Measurements from ENCODE around the gene DMPK. TPM values are rescaled to one million over a fixed set of nuclear protein-coding genes. Genes with fewer than 3 reads are reported as not detected.

The DMPK gene
- total RNA-seq, 1 donor from 2014 or later: 42.6 TPM

DNA sequence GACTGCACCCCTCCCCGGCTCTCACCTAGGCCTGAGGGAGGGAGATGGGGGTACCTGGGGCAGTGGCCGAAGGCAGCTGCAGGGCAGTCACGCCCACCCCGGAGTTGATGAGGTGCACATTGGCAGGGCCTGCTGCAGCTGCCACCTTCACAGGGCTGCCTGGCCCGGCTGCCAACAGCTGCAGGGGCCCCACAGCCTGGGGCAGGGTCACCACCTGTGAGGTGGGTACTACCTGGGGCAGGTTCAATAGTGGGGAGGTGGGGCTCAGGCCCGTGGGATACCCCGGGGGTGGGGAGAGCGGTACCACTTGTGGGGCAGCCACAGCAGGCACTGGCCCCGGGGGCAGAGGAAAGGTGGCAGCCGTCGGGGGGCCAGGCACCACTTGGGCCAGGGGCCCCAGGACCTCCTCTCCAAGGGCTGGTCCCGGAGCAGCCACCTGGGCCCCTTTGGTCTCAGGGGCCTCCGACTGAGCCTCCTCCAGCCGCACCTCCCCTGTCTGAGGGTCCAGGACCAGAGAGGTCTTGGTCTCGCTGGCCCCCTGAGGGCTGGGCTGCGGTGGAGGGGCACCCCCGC lies 15.9 kb downstream of the DMPK start:
- peaks cover 15% of the 10 kb centered on the region for H3K27me3 ChIP-seq (ENCODE audit: low read depth)
- intact Hi-C loops (cut with DNase I): no loop called here
- H3K4me1 ChIP-seq: peaks cover 41% of the 10 kb centered on the region

DNA sequence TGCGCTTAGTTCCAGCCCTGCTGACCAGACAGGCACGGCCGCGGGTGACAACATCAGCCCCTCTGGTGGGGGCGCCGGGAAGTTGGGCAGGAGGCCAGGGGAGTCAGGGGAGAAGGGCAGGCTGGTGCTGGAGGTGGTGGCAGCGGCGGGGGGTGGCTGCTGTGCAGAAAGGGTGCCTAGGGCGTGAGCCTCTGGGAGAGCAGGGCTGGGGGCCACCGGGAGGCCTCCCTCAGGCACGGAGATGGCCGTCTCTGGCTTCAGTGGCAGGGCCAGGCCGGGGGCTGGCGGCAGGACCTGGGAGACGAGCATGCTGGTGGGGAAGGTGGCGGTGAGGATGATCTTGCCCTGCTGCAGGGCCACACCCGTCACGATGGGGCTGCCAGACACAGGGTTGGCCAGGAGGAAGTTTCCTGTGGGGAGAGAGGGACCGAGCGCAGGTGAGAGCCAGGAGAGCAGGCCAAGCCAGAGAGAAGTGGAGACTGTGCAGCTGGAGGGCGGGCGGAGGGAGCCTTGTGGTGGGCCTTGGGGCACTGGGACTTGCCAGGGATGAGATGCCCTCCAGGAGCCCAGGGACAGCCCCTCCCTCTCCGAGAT lies 16.5 kb downstream of the DMPK start:
- H3K36me3 ChIP-seq: no peaks in the 10 kb centered on the region
- H3K9me3 ChIP-seq: no peaks in the 10 kb centered on the region
- no peak for DNase-seq
- ATAC-seq: no peak
- H3K4me3 ChIP-seq: no peak overlapping the region
- no peak overlapping the region for H3K27ac ChIP-seq
- intact Hi-C loops (cut with DNase I): no loop called here
- TF ChIP-seq CTCF (IDR thresholded peaks at IDR 0.05): no peak
- H3K27me3 ChIP-seq (ENCODE audit: low read depth): peaks cover 11% of the 10 kb centered on the region
- H3K4me1 ChIP-seq: peaks cover 36% of the 10 kb centered on the region

More for the DNA sequence above, 15.9 kb downstream of the DMPK start:
- DNase-seq (no peak), ATAC-seq (no peak)
- Histone ChIP-seq H3K4me3 (peak overlapping the region; percentile 73), H3K36me3 (peaks cover 2% of the 10 kb centered on the region), H3K27ac (peak overlapping the region; percentile 89), H3K9me3 (no peaks in the 10 kb centered on the region)
- no peak for TF ChIP-seq CTCF (IDR thresholded peaks at IDR 0.05)

DNA sequence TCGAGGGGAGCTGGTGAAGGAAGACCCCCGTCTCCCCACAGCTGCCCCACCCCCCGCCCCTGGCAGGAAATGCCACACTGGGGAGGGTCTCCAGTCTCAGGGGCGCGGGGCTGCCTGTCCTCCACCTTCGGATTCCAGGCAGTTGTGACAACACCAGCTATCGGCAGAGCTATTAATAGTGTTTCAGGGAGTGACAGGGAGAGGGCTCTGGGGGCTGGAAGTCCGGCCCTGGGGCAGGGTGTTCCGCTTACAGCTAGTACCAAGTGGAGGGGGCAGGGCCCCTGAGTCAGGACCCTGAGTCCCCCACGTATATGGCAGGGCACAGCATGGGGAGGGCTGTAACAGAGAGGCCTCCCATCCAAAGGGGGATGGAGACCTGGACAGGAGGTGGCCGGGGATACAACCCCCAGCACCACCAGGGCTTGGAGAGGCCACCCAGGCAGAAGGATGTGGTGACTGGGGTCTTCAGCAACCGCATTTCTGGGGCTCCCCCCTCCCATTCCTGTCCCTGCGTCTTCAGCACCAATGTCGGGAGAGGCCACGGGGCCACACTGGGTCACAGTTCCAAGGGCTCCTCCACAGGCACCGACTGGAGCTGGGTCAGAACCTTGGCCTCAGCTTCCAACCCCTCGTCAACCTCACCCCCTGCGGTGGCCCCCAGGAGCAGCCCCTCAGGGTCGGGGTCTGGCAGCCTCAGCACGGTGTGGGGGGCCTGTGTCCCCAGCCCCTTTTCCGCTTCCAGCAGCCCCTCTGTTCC lies 17.2 kb downstream of the DMPK start:
- H3K36me3 ChIP-seq: no peaks in the 10 kb centered on the region
- ATAC-seq (no peak), DNase-seq (no peak)
- H3K4me3 ChIP-seq: no peak overlapping the region
- H3K9me3 ChIP-seq: no peaks in the 10 kb centered on the region
- H3K27ac ChIP-seq: peak overlapping the region; percentile 11
- intact Hi-C loops (cut with DNase I): no loop called here
- no peak for TF ChIP-seq CTCF (IDR thresholded peaks at IDR 0.05)
- H3K27me3 ChIP-seq (ENCODE audit: low read depth): peaks cover 10% of the 10 kb centered on the region
- peaks cover 33% of the 10 kb centered on the region for H3K4me1 ChIP-seq

GRCh38 chr19:45764475-45764874 lies 17.8 kb downstream of the DMPK start:
- Histone ChIP-seq H3K27ac (peak overlapping the region; percentile 11), H3K27me3 (ENCODE audit: low read depth) (peaks cover 10% of the 10 kb centered on the region), H3K36me3 (no peaks in the 10 kb centered on the region), H3K9me3 (no peaks in the 10 kb centered on the region), H3K4me1 (peaks cover 33% of the 10 kb centered on the region), H3K4me3 (no peak overlapping the region)
- no peak for TF ChIP-seq CTCF (IDR thresholded peaks at IDR 0.05)
- intact Hi-C loops (cut with DNase I): no loop called here
- DNase-seq (no peak), ATAC-seq (no peak)

- intact Hi-C loops (cut with DNase I): no loop called here
- H3K36me3 ChIP-seq: no peaks in the 10 kb centered on the region
- no peak overlapping the region for H3K27ac ChIP-seq
- TF ChIP-seq CTCF (IDR thresholded peaks at IDR 0.05): no peak
- H3K27me3 ChIP-seq (ENCODE audit: low read depth): peaks cover 10% of the 10 kb centered on the region
- DNase-seq (no peak), ATAC-seq (no peak)
- peaks cover 33% of the 10 kb centered on the region for H3K4me1 ChIP-seq
- H3K9me3 ChIP-seq: no peaks in the 10 kb centered on the region
- H3K4me3 ChIP-seq: no peak overlapping the region
These were observed 18.5 kb downstream of the DMPK start for GRCh38 chr19:45763691-45764294.

Measured in lower lobe of right lung (tissue), 2 donors.